ENCODE measurements around the gene TYSND1.

DNA sequence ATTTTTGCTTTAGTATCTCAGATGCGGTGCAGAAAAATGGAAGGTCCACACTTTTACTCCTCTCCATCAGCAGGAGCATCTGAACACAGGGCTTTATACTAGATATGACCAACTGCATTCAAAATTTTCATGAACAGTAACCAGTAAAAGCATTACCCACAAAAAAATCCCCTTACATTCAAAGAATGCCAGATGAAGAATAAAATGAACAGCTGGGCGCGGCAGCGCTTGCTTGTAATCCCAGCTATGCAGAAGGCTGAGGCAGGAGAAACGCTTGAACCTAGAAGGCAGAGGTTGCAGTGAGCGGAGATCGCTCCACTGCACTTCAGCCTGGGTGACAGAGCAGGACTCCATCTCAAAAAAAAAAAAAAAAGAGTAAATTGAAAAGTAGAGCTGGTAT is 20.7 kb upstream of the TYSND1 start:
- TF ChIP-seq, protein P1, sequence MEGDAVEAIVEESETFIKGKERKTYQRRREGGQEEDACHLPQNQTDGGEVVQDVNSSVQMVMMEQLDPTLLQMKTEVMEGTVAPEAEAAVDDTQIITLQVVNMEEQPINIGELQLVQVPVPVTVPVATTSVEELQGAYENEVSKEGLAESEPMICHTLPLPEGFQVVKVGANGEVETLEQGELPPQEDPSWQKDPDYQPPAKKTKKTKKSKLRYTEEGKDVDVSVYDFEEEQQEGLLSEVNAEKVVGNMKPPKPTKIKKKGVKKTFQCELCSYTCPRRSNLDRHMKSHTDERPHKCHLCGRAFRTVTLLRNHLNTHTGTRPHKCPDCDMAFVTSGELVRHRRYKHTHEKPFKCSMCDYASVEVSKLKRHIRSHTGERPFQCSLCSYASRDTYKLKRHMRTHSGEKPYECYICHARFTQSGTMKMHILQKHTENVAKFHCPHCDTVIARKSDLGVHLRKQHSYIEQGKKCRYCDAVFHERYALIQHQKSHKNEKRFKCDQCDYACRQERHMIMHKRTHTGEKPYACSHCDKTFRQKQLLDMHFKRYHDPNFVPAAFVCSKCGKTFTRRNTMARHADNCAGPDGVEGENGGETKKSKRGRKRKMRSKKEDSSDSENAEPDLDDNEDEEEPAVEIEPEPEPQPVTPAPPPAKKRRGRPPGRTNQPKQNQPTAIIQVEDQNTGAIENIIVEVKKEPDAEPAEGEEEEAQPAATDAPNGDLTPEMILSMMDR (IDR thresholded peaks at IDR 0.05): no peak
- no peak for TF ChIP-seq POLR2A (IDR thresholded peaks at IDR 0.05)
- no peak for TF ChIP-seq POLR2AphosphoS5 (IDR thresholded peaks at IDR 0.05)

Data from prostate gland (tissue), 2 donors.